ENCODE measurements around the gene TMEM114. TPM values are rescaled to one million over a fixed set of nuclear protein-coding genes. Genes with fewer than 3 reads are reported as not detected.

Gene TMEM114
- total RNA-seq, 1 donor, result not detected

DNA sequence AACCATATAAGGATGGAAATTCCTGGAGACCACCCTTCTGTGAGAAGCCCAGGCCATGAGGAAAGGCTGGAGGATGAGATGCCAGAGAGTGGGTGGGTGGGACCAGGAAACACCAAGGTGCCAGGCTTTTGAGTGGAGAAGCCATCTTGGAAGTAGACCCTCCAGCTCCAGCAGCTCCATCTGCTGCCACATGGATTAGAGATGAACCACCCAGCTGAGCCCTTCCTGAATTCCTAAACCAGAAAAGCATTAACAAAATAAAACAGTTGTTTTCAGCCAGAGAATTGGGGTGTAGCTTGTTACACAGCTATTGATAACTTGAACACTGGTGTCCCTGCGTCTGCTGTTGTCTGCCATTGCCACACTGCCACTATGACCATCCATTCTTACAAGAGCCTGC is 6.3 kb upstream of the TMEM114 start:
- DNase-seq (ENCODE audit: low read depth), result no peak
- no peak overlapping the region for H3K4me3 ChIP-seq (ENCODE audit: low read depth, low read length)
- TF ChIP-seq, protein P1, sequence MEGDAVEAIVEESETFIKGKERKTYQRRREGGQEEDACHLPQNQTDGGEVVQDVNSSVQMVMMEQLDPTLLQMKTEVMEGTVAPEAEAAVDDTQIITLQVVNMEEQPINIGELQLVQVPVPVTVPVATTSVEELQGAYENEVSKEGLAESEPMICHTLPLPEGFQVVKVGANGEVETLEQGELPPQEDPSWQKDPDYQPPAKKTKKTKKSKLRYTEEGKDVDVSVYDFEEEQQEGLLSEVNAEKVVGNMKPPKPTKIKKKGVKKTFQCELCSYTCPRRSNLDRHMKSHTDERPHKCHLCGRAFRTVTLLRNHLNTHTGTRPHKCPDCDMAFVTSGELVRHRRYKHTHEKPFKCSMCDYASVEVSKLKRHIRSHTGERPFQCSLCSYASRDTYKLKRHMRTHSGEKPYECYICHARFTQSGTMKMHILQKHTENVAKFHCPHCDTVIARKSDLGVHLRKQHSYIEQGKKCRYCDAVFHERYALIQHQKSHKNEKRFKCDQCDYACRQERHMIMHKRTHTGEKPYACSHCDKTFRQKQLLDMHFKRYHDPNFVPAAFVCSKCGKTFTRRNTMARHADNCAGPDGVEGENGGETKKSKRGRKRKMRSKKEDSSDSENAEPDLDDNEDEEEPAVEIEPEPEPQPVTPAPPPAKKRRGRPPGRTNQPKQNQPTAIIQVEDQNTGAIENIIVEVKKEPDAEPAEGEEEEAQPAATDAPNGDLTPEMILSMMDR (IDR thresholded peaks at IDR 0.05; ENCODE audit: insufficient read depth, low read length), result no peak

DNA sequence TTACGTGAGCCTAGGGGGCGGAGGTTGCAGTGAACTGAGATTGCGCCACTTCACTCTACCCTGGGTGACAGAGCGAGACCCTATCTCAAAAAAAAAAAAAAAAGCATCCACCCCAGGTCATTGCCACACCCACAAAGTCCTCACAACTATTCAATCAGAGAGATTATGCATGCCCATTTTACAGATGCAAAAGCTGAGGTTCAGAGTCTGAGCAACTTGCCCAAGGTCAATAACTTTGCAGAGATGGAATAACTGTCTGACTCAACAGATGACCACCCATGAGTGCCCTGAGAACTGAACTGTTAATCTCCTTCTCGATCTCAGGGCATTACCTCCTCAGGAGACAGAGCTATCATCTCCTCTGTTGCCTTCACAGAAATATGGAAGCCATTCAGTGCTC is 5.5 kb upstream of the TMEM114 start:
- DNase-seq (ENCODE audit: low read depth), result no peak
- H3K4me3 ChIP-seq (ENCODE audit: low read depth, low read length), result no peak overlapping the region
- TF ChIP-seq, protein P1 (IDR thresholded peaks at IDR 0.05; ENCODE audit: insufficient read depth, low read length), result no peak

DNA sequence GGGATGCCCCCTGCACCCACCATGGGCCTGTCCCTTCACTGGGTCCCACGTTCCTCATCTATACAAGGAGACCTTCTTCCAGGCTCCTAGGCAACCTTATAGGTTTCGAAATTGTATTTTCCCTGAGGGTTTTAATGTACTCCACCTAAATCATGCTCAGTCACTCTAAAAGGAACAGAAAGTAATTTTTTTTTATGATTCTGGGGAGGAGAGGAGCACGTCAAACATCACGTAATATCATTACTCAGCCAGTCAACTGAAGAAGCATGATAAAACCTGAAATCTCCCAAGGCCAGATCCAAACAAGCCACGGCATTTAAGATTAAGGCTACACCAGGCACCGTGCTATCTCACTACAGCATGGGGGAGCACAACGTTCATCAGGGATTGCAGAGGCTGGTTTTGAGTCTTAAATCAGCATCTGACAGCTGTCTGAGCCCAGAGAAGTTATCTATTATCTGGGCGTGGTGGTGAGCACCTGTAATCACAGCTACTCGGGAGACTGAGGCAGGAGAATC is 3.9 kb upstream of the TMEM114 start:
- DNase-seq (ENCODE audit: low read depth), result no peak
- TF ChIP-seq, protein P1 (IDR thresholded peaks at IDR 0.05; ENCODE audit: insufficient read depth, low read length), result no peak
- H3K4me3 ChIP-seq (ENCODE audit: low read depth, low read length), result no peak overlapping the region

DNA sequence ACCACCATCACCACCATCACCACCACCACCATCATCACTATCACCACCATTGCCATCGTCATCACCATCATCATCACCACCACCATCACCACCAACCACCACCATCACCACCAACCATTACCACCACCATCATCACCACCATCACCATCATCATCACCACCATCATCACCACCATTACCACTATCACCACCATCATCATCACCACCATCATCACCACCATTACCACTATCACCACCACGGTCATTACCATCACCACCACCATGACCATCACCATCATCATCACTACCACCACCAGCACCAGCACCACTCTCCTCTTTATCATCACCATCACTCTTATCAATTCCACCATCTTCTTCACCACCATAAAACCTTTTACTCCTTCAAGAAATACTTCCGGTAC is 1.1 kb upstream of the TMEM114 start:
- TF ChIP-seq, protein P1 (IDR thresholded peaks at IDR 0.05; ENCODE audit: insufficient read depth, low read length), result no peak
- H3K4me3 ChIP-seq (ENCODE audit: low read depth, low read length), result no peak overlapping the region
- no peak for DNase-seq (ENCODE audit: low read depth)

DNA sequence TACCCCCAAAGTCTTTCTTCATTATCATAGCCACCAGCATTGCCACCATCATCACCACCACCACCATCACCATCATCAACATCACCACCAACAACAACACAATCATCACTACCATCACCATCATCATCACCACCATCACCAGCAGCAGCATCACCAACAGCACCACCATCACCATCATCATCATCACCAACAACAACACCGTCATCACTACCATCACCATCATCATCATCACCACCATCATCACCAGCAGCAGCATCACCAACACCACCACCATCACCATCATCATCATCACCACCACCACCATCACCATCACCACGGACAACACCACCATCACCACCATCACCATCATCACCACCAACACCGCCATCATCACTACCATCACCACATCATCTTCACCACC is 500 bp upstream of the TMEM114 start:
- TF ChIP-seq, protein P1 (IDR thresholded peaks at IDR 0.05; ENCODE audit: insufficient read depth, low read length), result no peak
- no peak overlapping the region for H3K4me3 ChIP-seq (ENCODE audit: low read depth, low read length)
- no peak for DNase-seq (ENCODE audit: low read depth)

DNA sequence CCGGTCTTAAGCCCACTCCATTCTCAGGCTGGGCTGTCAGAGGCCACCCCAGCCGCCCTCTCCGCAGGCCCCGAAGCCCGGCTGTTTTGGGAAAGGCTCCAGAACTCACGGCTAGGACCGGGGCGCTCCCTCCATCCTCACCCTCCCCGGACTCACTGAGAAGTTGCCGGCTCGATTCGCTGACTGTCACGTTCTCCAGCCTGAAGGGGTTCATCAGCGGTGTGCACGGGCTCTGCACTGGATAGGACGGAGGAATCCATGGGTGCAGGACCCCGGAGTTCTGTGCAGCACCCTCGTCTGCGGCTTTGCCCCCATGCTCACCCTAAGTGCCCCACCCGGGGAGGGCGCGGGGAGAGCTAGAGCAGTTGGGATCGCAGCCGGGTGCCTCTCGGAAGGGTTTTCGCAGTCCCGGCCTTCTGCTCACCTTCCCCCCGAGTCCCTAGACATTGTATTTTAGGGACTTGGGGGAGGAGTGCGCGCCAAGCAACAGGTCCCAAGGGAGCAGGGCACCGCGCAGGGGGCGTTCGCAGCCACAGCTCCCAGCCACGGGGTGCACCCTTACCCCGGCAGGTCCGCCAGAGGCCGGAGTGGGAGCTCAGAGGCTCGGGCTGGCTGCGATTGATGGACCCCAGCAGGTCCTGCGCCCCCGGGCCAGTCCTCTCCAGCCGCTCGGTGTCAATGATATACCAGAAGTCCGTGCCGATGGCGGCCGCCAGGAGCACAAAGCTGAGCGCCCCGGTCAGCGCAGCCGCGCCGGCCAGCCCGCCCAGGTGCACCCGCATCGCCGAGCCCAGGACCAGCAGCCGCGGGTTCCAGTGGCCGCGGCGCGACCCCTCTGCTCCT is 1.0 kb downstream of the TMEM114 start:
- TF ChIP-seq, protein P1 (IDR thresholded peaks at IDR 0.05; ENCODE audit: insufficient read depth, low read length), result no peak
- H3K4me3 ChIP-seq (ENCODE audit: low read depth, low read length), result no peak overlapping the region
- DNase-seq (ENCODE audit: low read depth), result no peak

Data from fibroblast of the aortic adventitia (primary cell).